Measurements from ENCODE around the gene A2ML1.

A2ML1 gene

DNA sequence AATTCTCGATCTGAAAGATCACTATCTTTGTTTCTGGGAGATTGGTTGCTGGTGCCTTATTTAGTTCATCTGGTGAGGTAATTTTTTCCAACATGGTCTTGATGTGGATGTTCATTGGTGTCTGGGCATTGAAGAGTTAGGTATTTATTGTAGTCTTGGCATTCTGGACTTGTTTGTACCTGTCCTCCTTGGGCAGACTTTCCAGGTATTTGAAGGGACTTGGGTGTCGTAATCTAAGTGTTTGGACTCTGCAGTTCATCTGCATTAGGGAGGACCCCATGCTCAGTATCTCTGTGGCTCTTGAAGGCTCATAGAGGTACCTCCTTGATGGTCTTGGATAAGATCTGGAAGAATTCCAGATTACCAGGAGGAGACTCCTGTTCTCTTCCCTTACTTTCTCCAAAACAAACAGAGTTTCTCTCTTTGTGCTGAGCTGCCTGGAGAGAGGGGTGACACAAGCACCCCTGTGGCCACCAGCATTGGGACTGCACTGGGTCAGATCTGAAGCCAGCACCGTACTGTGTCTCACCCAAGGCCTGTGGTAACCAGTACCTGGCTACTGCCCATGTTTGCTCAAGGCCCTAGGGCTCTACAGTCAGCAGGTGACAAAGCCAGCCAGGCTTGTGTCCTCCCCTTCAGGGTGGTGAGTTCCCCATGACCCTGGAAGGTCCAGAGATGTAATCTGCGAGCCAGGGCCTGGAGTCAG, 5.3 kb downstream of the A2ML1 start:
- H3K4me3 ChIP-seq: no peak overlapping the region
- H3K4me1 ChIP-seq: peaks cover 0 to 7% (median 0%) of the 10 kb centered on the region in 4 donors
- no peak for DNase-seq
- no peaks in the 10 kb centered on the region for H3K9me3 ChIP-seq
- intact Hi-C loops (cut with DNase I; ENCODE audit: low total_unique reads): no loop called here
- no peak overlapping the region for H3K27ac ChIP-seq
- TF ChIP-seq, protein P1, sequence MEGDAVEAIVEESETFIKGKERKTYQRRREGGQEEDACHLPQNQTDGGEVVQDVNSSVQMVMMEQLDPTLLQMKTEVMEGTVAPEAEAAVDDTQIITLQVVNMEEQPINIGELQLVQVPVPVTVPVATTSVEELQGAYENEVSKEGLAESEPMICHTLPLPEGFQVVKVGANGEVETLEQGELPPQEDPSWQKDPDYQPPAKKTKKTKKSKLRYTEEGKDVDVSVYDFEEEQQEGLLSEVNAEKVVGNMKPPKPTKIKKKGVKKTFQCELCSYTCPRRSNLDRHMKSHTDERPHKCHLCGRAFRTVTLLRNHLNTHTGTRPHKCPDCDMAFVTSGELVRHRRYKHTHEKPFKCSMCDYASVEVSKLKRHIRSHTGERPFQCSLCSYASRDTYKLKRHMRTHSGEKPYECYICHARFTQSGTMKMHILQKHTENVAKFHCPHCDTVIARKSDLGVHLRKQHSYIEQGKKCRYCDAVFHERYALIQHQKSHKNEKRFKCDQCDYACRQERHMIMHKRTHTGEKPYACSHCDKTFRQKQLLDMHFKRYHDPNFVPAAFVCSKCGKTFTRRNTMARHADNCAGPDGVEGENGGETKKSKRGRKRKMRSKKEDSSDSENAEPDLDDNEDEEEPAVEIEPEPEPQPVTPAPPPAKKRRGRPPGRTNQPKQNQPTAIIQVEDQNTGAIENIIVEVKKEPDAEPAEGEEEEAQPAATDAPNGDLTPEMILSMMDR (IDR thresholded peaks at IDR 0.05): no peak
- H3K36me3 ChIP-seq: no peaks in the 10 kb centered on the region
- no peaks in the 10 kb centered on the region for H3K27me3 ChIP-seq

DNA sequence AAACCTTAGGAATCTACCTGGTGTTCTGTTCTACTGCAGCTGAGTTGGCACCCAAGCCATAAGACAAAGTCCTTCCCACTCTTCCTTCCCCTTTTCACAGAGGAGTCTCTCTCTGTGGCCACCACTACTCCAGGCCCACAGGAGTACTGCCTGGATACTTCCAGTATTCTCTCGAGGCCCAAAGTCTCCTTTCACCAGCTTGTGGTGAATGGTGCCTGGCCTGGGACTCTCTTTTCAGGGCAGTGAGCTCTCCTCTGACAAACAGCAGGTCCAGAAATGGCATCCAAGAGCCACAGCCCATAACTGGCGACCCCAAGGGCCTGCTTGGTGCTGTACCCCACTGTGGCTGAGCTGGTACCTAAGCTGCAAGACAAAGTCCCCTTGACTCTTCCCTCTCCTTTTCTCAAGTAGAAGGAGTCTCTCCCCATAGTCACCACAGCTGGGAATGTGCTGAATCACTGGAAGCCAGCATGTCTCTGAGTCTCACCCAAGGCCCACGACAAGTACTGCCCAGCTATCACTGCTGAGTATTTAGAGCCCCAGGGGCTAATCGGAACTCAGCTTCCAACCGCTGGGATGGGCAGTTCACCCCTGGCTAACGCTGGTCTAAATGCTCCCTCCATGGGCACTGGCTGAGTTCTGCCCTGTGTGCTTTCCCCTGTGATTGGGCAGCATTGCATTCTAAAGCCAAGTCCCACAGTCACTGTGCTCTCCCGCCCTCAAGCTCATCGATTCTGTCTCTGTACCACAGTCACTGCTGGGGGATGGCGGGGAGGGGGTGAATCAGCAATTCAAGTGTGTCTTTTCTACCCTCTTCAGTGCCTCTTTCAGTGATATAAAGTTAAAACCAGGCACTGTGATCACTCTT, 6.1 kb downstream of the A2ML1 start:
- peaks cover 0 to 5% (median 0%) of the 10 kb centered on the region in 4 donors for H3K4me1 ChIP-seq
- TF ChIP-seq, protein P1 (IDR thresholded peaks at IDR 0.05): no peak
- DNase-seq: no peak

DNA sequence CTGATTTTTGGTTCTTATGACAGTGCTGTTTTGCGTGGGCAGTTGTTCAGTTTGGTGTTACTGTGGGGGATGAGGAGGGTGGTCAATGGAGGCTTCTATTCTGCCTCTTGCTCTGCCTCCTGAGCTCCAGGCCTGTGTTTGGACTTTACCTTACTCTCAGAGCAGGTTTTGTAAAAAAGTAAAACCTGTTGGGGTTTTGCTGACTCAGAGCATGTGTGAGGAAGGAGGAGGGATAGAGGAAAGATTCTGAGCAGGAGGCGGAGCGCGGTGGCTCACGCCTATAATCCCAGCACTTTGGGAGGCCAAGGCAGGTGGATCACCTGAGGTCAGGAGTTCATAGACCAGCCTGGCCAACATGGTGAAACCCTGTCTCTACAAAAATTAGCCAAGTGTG, 6.7 kb downstream of the A2ML1 start:
- Histone ChIP-seq H3K27me3 (no peaks in the 10 kb centered on the region), H3K4me3 (no peak overlapping the region), H3K4me1 (no peaks in the 10 kb centered on the region), H3K36me3 (no peaks in the 10 kb centered on the region), H3K27ac (no peak overlapping the region), H3K9me3 (no peaks in the 10 kb centered on the region)
- TF ChIP-seq, protein P1 (IDR thresholded peaks at IDR 0.05): no peak
- intact Hi-C loops (cut with DNase I; ENCODE audit: low total_unique reads): no loop called here
- no peak for DNase-seq

More for the DNA sequence above, 6.1 kb downstream of the A2ML1 start:
- Histone ChIP-seq H3K27ac (no peak overlapping the region), H3K36me3 (no peaks in the 10 kb centered on the region), H3K9me3 (no peaks in the 10 kb centered on the region), H3K27me3 (no peaks in the 10 kb centered on the region), H3K4me3 (no peak overlapping the region)
- intact Hi-C loops (cut with DNase I; ENCODE audit: low total_unique reads): no loop called here

DNA sequence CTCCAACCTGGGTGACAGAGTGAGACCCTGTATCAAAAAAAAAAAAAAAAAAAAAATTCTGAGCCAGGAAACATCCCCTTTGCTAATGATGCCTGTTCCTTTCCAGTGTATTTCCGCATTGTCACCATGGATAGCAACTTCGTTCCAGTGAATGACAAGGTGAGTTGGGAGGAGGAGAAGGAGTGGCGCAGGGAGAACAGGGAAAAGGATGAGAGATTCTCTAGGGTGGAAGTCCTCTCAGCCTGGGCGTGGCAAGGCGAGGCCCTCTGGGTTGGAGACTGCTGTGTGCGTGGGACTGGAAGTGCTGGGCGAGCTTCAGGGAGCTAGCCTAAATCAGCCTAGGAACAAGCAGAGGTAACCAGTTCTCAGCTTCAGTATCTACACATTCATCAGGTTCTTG, 7.2 kb downstream of the A2ML1 start:
- H3K9me3 ChIP-seq: no peaks in the 10 kb centered on the region
- TF ChIP-seq, protein P1 (IDR thresholded peaks at IDR 0.05): no peak
- H3K27ac ChIP-seq: no peak overlapping the region
- no peaks in the 10 kb centered on the region for H3K36me3 ChIP-seq
- no peaks in the 10 kb centered on the region for H3K27me3 ChIP-seq
- intact Hi-C loops (cut with DNase I; ENCODE audit: low total_unique reads): no loop called here
- no peaks in the 10 kb centered on the region for H3K4me1 ChIP-seq
- no peak for DNase-seq
- H3K4me3 ChIP-seq: no peak overlapping the region

DNA sequence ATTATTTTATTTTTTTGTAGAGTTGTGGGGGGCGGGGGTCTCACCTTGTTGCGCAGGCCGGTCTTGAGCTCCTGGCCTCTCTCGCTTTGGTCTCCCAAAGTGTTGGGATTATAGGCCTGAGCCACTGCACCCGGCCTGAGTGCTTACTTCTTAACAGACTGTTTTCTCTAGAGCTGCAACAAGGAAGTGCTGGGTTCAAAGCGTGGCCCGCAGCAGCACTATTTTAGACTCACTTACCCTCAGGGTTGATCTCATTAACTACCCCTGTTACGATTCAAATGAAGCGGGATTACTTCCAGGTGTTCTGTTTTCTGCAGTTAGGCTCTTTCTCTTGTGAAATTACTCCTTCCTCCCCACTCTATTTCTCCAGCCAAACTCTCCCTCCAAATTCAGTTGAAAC, 8.7 kb downstream of the A2ML1 start:
- H3K4me3 ChIP-seq: no peak overlapping the region
- intact Hi-C loops (cut with DNase I; ENCODE audit: low total_unique reads): no loop called here
- no peaks in the 10 kb centered on the region for H3K9me3 ChIP-seq
- H3K27me3 ChIP-seq: no peaks in the 10 kb centered on the region
- no peak overlapping the region for H3K27ac ChIP-seq
- TF ChIP-seq, protein P1 (IDR thresholded peaks at IDR 0.05): no peak
- no peaks in the 10 kb centered on the region for H3K4me1 ChIP-seq
- no peaks in the 10 kb centered on the region for H3K36me3 ChIP-seq
- no peak for DNase-seq
